Hindlimb muscle (tissue), 1 donor: ENCODE measurements around the gene TMEM17. TPM values are rescaled to one million over a fixed set of nuclear protein-coding genes. Genes with fewer than 3 reads are reported as not detected.

Source experiments
- DNase-seq: peaks from one replicate; pipeline ENCODE4 v3.0.0-alpha.2; 2013
- polyA plus RNA-seq: library from polyadenylated mRNA; unstranded; fragments of 120-200 nt; gene quantifications from one replicate; pipeline ENCODE4 v1.2.1, GENCODE V29; 2013; ENCODE audit not compliant: insufficient read length

The TMEM17 gene
- polyA plus RNA-seq, 1 donor = 1.5 TPM

DNA sequence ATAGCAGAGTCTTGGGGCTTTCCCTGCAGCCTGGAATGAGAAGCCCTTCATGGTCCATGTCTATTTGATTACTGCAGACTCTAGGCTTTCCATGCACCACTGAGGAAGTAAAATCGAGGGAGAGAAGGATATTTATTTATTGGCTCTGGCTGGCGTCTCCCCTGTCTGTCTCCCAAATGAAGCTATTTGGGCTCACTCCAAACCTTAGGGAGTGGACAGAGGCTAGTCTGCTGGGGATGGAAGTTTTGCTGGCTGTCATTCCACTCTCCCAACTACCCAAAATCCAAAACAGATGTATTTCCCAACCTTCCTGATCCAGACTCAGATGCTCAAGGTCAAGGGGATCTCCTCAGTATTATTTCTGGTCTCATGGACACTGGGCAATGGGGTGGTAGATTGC is 33.7 kb downstream of the TMEM17 start:
- DNase-seq = no peak

DNA sequence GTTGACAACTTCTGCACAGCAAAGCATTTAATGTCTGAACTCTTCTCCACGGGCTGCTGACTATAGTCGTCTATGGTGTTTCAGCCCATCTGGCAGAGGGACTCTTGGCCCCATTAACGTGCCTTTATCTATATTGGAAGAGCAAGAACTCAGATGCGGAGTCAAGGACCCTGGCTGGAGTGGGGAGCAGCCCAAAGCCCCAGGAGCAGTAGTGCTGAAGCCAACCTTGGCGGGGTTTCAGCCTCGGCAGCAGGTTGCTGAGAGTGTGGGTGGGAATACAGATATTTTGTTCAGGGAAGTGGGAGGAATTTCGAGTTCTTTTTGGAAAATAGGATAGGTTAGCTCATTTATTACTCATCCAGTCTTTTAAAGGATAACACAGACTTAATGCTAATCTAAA is 34.2 kb downstream of the TMEM17 start:
- DNase-seq = peak; percentile 79

DNA sequence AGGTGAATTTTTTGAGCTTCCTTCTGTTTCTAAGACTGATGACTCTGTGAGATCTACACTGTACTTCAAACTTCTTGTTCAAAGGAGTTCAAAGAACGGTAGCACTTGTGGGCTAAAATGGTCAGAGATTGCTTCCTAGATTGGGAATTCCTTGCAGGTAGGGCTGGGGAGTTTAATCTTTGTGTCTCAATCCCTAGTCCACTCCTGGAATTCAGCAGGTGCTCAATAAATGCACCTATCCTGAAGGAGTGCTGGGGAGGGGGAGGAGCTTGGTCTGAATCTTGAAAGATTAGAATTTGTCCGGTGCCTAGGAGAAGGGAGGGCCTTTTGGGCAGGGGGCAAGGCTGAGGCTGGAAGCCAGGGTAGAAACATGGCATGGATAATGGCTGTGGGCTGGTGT is 34.6 kb downstream of the TMEM17 start:
- DNase-seq = no peak

DNA sequence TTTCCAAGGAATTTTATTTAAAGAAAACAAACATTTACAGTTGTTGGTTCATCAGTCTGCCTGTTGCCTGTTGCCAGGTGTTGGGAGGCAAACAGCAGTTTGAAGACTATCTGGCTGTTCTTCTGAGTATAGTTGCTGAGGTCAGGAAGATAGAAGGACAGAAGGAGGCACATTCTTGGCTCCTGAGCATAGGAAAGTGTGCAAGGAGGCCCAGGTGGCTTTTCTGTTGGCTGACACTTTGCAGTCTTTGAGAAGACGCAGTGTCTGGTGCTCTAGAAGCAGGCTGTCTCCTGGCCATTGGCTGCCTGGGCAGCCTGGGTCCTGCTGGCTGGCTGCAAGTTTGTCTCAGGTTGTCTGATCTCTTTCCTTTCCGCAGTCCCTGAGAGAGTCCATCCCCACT is 36.4 kb downstream of the TMEM17 start:
- DNase-seq = no peak

DNA sequence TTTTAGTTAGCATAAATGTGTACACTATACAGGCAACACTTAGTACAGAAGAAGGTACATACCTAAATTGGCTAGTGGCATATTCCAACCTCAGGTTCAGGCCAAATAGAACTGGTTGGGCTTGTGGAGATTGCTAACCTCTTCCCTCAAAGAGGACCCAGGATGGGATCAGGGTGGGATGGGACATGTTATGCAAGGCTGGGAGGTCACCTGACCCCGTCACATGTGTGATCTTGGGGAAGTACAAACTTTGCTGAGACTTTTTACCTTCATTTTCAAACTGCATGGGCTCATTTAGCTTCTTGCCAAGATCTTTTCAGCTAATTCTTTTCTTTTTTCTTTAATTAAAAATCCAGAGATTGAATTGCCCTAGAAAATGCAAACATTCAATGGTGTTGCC is 36.9 kb downstream of the TMEM17 start:
- no peak for DNase-seq

DNA sequence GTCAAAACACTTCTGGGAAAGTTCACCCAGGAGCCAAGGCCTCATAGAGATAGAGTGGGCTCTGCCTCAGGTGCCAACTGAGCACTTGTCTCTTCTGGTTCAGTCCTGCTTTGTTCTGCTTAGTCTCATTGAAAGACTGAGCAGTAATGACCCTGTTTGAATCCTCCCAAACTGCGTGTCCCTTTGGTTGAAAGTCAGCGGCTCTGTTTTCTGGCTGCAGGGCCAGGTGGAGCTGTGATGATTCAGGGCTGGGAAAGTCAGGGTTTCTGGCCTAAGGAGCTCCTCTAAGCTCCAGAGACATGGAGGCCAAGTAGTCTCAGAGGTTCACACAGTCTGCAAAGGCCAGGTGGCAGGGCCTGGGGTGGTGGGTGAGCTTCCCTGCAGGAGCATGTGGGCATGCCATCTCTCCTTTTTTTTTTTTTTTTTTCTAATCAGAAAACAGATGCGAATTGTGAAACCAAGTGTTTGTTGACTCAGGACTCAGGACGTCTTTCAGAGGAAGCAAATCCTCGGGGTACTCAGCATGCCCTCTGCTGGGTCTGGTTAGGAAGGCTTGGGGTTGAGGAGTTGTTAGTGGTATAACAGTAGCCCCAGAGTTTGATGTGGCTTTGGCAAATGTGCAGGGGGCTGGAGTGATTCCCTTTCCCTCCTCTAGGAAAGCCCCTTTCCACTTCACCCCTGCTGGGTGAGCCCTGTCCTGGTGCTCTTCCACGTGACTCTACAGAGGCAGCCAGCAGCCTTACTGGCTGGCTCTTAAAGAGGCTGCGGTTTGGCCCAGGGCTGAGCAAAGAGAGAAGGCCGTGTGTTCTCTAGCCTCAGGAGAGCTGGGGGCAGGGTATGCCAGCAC is 38.3 kb downstream of the TMEM17 start:
- DNase-seq = no peak

DNA sequence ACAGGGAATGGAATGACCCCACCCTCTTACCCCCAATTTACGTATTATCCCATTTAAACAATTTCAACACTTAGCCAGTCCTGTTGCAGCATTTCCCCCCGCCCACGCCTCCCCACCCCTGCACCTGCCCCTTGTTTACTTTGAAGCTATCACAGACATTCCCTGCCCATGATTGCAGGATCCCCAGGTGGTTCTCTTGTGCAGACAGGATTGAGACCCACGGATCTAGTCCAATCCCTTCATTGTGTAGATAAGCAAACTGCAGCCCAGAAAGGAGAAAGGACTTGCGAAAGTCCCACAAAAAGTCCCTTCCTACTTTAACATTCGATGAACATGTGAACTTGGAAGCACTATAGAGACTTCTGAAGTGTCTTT is 38.9 kb downstream of the TMEM17 start:
- DNase-seq = no peak

DNA sequence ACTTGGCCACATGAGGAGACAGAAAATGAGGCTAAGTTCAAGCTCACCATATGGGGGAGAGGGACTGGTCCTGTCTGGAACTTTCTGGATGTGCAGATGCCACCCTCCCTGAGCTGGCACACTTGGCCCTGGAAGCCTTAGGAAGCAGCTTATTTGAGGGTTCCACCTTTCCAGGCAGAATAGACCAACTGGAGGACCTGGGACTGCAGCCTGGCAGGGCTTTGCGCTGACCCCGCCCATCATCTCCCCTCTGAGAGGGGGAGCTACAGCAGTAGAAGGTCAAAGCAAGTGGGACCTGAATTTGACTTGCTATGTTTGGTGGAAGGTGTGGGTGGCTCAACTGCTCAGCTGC is 39.5 kb downstream of the TMEM17 start:
- no peak for DNase-seq

DNA sequence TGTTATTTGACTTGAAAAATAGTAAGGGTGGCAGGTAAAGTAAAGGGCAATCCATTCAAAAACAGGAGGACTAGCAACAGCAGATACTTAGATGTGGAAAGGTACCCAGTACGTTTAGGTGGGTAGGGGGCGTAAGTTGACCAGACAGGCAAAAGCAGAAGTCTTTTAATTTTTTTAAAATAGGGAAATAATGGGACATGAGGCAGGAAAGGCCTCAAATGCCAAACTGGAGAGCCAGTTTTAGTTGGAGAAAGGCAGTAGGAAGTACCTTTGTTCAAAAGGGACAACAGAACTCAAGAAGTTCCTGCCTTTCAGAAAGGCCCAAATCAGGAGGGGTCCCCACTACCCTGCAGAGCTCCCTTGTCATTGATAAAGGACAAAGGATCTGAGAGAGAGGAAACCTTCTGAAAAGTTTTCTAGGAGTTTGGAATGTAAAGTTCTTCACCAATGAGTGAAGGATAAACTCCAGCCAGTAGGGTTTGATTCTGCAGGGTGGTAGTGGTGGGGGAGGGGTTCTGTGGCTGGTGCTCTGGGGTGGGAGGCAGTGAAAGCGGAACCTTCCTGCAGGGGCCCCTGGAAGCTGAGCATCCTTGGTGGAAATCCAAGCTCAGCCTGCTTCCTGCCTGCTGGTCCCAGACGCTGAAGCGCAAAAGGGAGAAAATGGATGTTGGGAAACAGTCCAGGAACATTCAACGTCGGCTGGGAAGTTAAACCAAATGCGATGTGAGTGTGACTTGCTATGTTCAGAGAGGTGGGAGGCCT is 40.1 kb downstream of the TMEM17 start:
- DNase-seq = peak; percentile 76

DNA sequence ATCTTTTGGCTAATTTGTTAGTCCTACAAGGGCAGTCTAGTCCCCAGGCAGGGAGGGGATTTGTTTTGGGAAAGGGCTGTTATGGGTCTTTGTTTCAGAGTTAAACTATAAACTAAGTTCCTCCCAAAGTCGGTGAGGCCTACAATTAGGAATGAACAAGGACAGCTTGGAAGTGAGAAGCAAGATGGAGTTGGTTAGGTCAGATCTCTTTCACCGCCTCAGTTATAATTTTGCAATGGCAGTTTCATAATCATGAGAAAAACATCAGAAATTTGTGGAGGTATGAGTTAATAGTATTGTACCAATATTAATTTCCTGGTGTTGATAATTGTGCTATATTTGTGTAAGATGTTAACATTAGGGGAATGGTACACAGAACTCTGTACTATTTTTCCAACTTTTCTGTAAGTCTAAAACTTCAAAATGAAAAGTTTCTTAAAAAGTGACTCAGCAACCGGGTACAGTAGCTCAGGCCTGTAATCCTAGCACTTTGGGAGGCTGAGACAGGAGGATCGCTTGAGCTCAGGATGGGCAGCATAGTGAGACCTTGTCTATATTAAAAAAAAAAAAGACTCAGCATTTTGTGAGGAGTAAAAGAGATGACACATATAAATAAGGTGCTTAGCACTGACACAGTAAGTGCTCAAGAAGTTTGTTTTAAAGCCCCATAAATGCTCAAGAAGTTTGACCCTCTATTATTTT is 40.8 kb downstream of the TMEM17 start:
- no peak for DNase-seq

DNA sequence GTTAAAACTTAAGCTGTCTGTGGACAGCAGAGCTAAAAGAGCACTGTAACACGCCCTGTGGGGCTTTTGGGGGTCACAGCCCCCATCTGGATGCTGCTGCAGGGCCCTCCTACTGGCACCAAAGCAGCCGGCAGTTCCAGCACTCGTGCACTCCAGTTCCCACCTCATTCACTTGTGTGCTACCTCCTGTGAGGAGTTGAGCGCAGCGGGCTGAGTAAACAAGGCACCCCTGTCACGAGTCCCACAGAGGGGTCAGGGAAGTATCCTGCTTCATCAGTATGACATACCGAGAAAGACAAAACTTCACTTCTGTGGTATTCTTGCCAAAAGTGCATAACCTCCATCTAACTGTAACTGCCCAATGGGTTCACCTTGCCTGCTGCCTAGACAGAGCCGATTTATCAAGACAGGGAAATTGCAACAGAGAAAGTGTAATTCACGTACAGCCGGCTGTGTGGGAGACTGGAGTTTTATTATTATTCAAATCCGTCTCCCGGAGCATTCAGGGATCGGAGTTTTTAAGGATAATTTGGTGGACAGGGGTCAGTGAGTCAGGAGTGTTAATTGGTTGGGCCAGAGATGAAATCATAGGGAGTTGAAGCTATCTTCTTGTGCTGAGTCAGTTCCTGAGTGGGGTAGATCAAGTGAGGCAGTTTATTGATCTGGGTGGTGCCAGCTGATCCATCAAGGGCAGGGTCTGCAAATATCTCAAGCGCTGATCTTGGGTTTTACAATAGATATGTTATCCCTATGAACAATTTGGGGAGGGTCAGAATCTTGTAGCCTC is 41.6 kb downstream of the TMEM17 start:
- no peak for DNase-seq

DNA sequence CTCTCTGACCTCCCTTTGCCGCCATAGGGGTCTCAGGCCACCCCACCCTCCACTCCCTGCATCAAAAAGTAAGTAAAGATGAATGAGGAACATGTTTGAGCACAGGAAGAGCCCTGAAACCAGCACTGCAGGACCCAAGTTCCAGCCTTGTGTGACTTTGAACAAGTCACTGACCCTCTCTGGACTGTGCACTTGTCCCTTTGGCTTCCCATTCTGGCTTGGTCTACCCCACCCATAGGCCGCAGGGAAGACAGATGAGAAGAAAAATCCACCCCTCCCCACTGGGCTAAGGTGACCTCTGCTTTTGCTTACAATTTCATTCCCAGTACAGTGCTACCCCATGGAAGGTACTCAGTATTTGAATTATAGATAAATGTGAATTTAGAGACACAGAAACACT is 43.8 kb downstream of the TMEM17 start:
- DNase-seq = no peak

DNA sequence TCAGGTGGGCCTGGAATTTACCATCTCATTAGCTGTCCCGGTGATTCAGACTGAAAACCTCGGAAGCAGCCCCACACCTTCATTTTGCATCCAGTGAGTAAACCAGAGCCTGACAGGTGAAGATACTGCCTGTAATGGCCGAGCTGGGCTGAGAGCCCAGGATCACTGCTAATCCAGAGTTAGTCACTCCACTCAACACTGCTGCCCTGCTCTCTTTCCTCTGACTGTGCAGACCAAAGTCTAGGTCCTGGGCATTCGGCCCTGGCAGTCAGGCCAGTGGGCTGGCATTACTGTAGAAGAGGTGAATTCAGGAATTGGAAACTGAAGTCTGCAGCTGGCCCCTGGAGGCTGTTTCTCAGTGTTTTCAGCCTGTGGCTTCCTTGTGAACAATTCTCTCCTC is 44.3 kb downstream of the TMEM17 start:
- no peak for DNase-seq

DNA sequence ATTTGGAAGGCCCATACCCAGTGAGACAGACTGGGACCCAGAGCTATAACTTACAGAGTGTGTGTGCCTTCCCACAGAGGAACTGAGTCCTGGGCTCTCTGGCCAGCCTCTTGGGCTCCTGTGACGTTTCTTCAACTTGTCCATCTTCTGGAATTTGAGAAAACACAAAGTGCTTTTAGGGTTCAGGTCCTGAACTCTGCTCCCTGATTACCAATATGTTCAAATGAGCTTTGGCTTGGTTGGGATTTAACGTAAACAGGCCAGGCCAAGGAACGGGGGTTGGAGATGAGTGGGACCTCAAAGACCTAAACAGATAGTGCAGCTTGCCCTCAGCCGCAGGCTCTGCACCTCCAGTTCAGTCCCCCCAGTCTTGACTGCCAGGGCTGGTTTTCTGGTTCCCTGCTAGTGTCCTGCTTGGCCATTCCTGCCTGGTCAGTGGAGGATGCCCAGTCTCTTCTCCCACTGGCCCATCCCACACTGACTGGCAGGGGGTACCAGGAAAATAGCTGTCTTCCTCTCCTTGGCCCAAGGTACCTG is 44.9 kb downstream of the TMEM17 start:
- no peak for DNase-seq

DNA sequence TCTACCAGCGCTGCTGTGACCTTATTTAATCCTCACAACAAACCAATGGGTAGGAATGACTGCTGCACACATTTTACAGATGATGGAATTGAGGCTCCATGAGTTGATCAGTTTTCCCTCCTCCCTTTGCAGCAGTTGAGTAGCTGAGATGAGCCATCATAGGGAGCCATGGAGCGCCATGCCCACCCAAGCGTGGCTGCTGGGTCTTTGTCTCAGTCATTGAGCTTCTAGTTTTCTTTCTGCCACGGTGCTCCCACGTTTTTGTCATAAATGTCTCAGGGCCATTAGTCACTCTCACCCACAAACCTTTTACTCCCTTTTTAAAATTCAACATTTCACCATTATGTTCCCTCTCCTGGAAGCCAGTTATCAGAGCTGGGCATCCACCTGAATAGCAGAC is 45.8 kb downstream of the TMEM17 start:
- DNase-seq = no peak

DNA sequence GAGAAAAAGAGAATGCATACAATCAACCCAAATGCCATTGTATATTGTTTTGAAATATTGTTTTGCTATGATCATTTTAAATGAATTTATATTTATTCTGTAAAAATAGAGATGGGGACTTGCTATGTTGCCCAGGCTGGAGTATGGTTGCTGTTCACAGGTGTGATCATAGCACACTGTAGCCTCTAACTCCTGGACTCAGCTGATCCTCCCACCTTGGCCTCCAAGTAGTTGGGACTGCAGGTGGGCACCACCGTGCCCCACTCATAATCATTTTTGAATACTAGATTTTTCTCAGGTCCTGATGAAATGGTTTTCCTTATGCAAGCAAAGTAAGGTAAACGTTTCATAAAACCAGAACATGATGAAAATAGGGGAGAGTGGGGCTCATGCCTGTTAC is 46.3 kb downstream of the TMEM17 start:
- no peak for DNase-seq

DNA sequence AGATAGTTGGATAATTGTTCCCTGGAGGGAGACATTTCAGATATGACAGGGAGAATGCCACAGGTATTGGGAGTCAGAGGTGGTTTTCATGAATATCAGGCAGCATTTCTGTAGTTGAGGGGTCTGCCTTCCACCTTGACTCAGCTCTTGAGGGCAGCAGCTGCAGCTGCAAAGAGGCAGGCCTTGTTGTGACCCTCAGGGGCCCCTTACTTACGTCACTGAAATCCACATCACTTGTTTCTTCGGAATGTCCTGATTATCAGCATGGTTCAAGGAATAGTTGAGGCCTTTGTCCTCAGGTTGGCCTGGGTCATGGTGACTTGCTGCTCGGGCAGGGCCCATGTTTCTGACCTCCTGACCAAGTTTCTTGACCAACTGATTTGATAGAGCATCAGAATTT is 46.9 kb downstream of the TMEM17 start:
- no peak for DNase-seq

DNA sequence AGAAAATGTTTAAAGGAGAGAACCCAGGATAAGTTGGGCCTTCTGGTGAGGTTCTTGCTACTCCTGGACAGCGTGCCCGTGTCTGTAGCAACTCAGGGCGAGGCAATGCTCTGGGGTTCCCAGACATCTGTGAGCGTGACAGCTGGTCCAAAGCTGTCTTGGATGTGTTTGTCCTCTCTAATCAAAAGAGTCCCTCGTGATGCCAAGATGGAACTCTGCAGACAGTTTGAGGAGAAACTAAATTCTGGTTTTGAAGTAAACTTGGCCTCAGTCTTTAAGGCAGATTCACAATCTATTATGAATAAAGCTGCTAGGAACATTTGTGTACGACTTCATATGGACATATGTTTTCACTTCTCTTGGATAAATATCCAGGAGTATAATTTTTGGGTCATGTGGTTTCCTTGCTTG is 47.3 kb downstream of the TMEM17 start:
- DNase-seq = peak; percentile 69

DNA sequence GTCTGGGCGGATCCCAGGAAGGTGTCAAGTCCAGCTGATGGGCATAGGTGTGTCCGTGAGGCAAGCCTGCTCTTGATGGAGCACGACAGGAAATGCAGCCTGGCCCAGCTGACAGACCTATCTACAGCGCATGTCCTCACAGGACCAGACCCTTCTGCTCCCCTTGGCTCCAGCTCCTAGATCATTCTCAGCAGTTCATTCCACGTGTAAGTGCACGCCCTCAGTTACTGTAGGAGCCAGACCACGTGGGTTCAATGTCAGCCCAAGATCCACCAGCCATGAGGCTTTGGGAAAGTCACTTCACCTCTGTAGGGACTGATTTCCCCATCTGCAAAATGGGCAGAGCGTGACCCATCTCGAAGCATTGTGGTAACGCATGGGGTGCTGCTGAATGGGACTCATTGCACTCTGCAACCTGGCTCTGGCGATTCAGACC is 47.8 kb downstream of the TMEM17 start:
- DNase-seq = no peak

DNA sequence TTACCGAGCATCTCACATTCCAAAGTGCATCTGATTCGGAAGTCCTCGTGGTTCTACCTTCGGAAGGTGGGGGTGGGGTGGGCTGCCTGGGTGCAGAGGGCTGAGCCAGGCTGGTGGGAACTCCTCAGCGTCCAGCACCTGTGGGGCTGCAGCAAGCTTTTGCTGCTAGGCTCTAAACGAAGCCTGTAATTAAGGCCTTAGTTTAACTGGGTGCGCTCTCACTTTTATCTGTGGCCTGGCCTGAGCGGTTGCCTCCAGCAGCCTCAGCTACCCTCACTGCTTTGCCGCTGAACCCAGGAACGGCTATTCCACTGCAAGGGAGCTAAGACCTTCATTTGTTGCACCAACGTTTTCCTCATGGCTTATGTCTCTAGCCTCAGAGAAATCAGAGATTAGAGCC is 48.4 kb downstream of the TMEM17 start:
- no peak for DNase-seq

DNA sequence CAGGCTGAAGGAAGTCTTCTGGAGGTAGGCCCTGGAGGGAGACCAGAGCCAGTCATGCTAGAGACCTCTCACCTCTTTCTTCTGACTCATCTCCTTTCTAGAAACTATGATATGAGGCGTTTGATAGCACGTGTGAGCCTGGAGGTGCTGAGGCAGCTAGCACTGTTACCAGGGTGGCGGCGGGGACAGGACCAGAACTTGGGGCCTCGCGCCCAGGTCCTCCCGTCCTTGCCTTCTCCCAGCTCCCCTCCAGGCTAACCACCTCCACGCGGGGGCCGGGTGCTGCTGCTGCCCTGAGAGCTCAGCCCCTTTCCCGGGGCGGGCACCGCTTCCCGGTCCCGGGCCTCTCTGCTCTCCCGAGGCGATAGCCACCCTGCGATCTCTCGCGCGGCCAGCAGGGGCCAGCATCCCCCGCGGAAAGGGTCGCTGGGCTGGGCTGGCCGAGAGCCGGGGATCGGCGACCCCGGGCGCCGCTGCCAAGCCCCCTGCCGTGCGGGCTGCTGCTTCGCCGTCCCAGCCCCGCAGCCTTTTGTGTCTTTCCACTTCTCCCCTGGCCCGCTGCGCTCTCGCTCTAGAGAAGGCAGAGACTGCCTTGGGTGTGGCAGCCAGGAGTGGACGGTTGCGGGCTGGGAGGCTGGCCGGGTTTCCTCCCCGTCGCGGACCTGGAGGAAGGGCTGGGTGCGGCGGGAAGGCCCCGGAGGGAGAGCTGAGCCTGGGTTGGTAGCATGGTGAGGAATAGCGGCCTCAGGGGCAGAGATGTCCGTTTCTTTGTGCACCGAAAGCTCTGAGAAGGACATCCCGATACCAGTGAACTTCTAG is 49.1 kb downstream of the TMEM17 start:
- DNase-seq = peak; percentile 70
